ENCODE measurements around the gene GASK1A.

- TF ChIP-seq, protein P1, sequence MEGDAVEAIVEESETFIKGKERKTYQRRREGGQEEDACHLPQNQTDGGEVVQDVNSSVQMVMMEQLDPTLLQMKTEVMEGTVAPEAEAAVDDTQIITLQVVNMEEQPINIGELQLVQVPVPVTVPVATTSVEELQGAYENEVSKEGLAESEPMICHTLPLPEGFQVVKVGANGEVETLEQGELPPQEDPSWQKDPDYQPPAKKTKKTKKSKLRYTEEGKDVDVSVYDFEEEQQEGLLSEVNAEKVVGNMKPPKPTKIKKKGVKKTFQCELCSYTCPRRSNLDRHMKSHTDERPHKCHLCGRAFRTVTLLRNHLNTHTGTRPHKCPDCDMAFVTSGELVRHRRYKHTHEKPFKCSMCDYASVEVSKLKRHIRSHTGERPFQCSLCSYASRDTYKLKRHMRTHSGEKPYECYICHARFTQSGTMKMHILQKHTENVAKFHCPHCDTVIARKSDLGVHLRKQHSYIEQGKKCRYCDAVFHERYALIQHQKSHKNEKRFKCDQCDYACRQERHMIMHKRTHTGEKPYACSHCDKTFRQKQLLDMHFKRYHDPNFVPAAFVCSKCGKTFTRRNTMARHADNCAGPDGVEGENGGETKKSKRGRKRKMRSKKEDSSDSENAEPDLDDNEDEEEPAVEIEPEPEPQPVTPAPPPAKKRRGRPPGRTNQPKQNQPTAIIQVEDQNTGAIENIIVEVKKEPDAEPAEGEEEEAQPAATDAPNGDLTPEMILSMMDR (IDR thresholded peaks at IDR 0.05): no peak
- no peak for TF ChIP-seq POLR2A (IDR thresholded peaks at IDR 0.05)
These were observed 117.7 kb downstream of the GASK1A start for GRCh38 chr3:43096761-43097160.
